HG03175 (cell line): ENCODE results near the gene MACROD2.
"Not testable (repeated sequence)": the region's sequence is repeated elsewhere in the genome, so short reads cannot be mapped to it uniquely, and the experiment has no call there.

Experiments used
- ATAC-seq: cut with Tn5 transposase; IDR thresholded peaks from one replicate; pipeline ENCODE4 v1.9.1; 2021; ENCODE audit warnings: mild to moderate bottlenecking, moderate library complexity; ENCODE audit not compliant: unreplicated experiment

Gene MACROD2

GRCh38 chr20:14925300-14925699 lies 930.0 kb downstream of the MACROD2 start:
- no peak for ATAC-seq

GRCh38 chr20:14926436-14926835 lies 931.1 kb downstream of the MACROD2 start:
- ATAC-seq: not testable (repeated sequence)

GRCh38 chr20:14928083-14928482 lies 932.8 kb downstream of the MACROD2 start:
- no peak for ATAC-seq

GRCh38 chr20:14929388-14929787 lies 934.1 kb downstream of the MACROD2 start:
- ATAC-seq: no peak

GRCh38 chr20:14932040-14932439 lies 936.7 kb downstream of the MACROD2 start:
- ATAC-seq: no peak

- ATAC-seq: no peak
Measured at GRCh38 chr20:14935285-14935684, 940.0 kb downstream of the MACROD2 start.

GRCh38 chr20:14937021-14937420 lies 941.7 kb downstream of the MACROD2 start:
- ATAC-seq: no peak

- ATAC-seq: no peak
Measured at GRCh38 chr20:14937846-14938245, 942.5 kb downstream of the MACROD2 start.

- ATAC-seq: no peak
Measured at GRCh38 chr20:14947536-14947935, 952.2 kb downstream of the MACROD2 start.

- ATAC-seq: no peak
Measured at GRCh38 chr20:14947946-14948345, 952.6 kb downstream of the MACROD2 start.

- ATAC-seq: no peak
Measured at GRCh38 chr20:14948416-14948815, 953.1 kb downstream of the MACROD2 start.

- ATAC-seq: no peak
Measured at GRCh38 chr20:14950633-14951032, 955.3 kb downstream of the MACROD2 start.

GRCh38 chr20:14951105-14951504 lies 955.8 kb downstream of the MACROD2 start:
- ATAC-seq: no peak

- no peak for ATAC-seq
Measured at GRCh38 chr20:14951707-14952418, 956.5 kb downstream of the MACROD2 start.

GRCh38 chr20:14953736-14954135 lies 958.4 kb downstream of the MACROD2 start:
- ATAC-seq: no peak

GRCh38 chr20:14955399-14955798 lies 960.1 kb downstream of the MACROD2 start:
- no peak for ATAC-seq

- no peak for ATAC-seq
Measured at GRCh38 chr20:14956026-14956425, 960.7 kb downstream of the MACROD2 start.

- no peak for ATAC-seq
Measured at GRCh38 chr20:14956538-14956937, 961.2 kb downstream of the MACROD2 start.

GRCh38 chr20:14957402-14957801 lies 962.1 kb downstream of the MACROD2 start:
- no peak for ATAC-seq

GRCh38 chr20:14958626-14959025 lies 963.3 kb downstream of the MACROD2 start:
- no peak for ATAC-seq

GRCh38 chr20:14959506-14960475 lies 964.5 kb downstream of the MACROD2 start:
- no peak for ATAC-seq

- no peak for ATAC-seq
Measured at GRCh38 chr20:14960831-14961230, 965.5 kb downstream of the MACROD2 start.
